GM12891 (cell line): ENCODE measurements around the gene MAPT.

Experiments
- DNase-seq: peaks from one replicate; pipeline ENCODE4 v3.0.0; 2011; ENCODE audit warnings: low spot score; ENCODE audit not compliant: insufficient read length
- FAIRE-seq: peaks from 2 replicates; lab custom pipeline; 2011; peaks lifted over from hg19 to GRCh38; lab: Jason Lieb, UNC
- PAX5 ChIP-seq: IDR thresholded peaks from 2 replicates; pipeline ENCODE4 v1.6.1; 2011; ENCODE audit warnings: low read length, moderate library complexity, mild to moderate bottlenecking; ENCODE audit not compliant: insufficient read depth, severe bottlenecking
- POLR2A ChIP-seq: IDR thresholded peaks from 2 replicates; pipeline ENCODE4 v1.6.1; 2011; ENCODE audit warnings: low read depth, low read length, control low read depth
- POLR2AphosphoS5 ChIP-seq: IDR thresholded peaks from 2 replicates; pipeline ENCODE4 v1.6.1; 2011; ENCODE audit warnings: low read depth, low read length, control low read depth
- POU2F2 ChIP-seq: IDR thresholded peaks from 2 replicates; pipeline ENCODE4 v1.6.1; 2011; ENCODE audit warnings: low read depth, mild to moderate bottlenecking, control low read depth, low read length, moderate library complexity
- SPI1 ChIP-seq: IDR thresholded peaks from 2 replicates; pipeline ENCODE4 v1.6.1; 2011; ENCODE audit warnings: low read depth, low read length, control low read depth
- TAF1 ChIP-seq: IDR thresholded peaks from 2 replicates; pipeline ENCODE4 v1.6.1; 2011; ENCODE audit warnings: low read depth, low read length, control low read depth

Gene MAPT

DNA sequence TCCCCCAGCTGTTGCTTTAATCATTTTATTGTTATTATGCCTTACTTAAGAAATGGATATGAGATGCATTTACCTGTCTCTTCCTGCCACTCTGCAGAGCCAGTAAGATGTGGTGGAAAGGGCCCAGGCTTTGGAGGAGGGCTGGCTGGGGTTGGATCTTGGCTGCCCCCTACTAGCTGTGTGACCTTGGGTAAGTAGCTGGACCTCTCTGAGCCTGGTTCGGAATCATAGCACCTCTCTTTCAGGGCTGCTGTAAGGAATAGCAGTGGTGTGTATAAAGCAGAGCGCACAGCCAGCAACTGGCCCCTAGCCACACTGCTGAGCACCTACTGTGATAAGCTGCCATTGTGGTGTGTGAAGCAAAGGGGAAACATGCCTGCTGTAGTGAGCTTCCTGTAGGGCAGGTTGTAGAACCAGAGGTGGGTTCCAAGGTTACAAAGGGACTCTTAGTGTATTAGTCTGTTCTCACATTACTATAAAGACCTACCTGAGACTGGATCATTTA lies 23.9 kb downstream of the MAPT start:
- TF ChIP-seq POU2F2 (no peak), POLR2A (no peak), TAF1 (no peak)
- FAIRE-seq (no peak), DNase-seq (no peak)

DNA sequence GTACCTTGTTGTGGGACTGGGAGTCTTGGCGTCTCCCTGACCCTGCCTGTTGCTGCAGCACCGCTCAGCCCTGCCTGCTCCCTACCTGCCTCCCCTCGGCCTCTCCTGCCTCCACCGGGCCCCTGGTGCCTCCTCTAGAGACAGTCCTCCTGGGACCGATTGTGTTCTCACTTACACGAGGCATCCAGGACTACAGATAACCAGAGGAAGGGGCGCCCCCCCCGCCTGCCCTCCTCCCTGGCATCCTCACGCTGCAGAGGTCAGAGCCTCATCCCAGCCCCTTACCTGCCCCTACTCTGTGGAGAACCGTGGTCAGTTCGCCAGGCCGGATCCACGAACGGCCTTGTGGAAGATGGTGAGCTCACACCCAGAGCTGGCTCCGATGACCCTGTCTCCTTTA lies 24.8 kb downstream of the MAPT start:
- FAIRE-seq (no peak), DNase-seq (no peak)
- TF ChIP-seq POU2F2 (no peak), SPI1 (no peak), POLR2AphosphoS5 (no peak), TAF1 (no peak), PAX5 (no peak), POLR2A (no peak)

DNA sequence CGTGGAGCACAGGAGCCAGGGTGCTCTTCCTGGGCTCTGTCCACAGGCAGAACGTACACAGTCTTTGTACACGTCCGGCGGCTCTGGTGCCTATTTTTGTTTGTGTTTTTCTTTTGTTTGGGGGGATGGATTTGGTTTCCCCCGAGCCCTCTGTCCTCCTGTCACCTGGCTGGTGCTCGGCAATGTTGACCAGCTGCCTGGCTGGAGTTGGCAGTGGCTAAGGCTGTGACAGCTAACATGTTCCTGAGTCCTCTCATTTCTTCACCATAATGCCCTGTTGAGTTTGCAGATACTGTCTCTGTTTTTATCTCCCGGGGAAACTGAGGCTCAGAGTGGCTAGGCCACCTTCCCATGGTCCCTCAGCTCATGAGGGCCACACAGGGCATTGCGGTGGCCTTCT lies 25.7 kb downstream of the MAPT start:
- no peak for FAIRE-seq
- TF ChIP-seq SPI1 (no peak), PAX5 (no peak), TAF1 (no peak), POLR2A (no peak), POLR2AphosphoS5 (no peak), POU2F2 (no peak)
- DNase-seq, result no peak

DNA sequence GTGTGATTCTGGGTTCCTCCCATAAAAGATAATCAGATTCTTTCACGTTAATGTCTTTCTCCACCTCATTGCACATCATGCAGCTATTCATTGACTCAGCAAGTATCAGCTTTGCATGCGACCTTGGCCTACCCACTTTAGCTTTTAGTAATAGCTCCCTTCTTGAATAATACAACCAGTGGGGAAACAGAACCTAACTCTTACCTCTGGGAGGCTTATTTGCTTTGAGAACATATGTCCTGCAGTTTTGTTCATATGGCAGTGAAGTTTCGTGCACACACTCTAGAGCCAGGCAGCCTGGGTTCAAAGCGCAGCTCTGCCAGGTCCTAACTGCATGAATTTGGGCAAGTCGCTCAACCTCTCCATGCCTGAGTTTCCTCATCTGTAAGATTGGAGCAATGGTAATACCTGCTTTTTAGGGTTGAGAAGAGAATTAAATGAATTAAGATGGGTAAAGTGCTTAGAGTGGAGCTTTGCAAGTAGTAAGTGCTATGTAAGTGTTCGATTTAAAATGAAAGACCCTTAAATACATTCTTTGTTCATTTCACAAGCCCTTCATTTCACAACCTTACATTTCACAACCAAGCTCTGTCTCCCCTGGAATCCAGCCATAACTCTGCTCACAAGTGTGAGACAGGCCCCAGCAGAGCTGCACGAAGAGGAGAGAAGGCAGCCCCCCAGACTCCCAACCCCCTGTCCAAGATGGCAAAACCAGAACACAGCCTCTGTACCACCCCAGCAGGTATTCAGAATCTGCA lies 29.3 kb downstream of the MAPT start:
- DNase-seq (no peak), FAIRE-seq (no peak)
- TF ChIP-seq POLR2AphosphoS5 (no peak), PAX5 (no peak), POLR2A (no peak), SPI1 (no peak), POU2F2 (no peak), TAF1 (no peak)

DNA sequence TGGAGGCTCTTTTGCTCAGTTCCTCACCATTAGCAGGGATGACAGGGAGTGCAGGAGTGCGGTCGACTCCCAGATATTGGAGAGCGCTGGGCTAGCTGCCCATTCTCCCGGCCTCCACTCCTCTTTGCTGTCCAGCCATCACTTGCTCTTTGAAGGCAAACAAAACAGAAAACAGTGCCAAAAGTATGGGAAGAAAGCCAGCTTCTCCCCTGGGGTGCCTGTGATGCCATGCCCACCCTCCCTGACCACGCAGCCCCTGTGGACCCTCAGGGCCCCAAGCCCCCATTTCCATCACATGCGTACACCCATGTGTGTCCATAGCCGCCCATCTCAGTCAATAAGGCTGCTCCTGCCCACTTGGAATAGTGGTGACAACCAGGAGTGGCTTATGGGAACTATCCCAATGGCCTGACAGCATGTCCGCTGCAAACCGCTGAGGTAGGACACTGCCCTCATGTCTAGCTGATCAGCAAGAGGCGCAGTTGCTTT lies 30.0 kb downstream of the MAPT start:
- FAIRE-seq (no peak), DNase-seq (no peak)
- TF ChIP-seq POLR2A, result no peak
- no peak for TF ChIP-seq POLR2AphosphoS5
- TF ChIP-seq POU2F2, result no peak
- no peak for TF ChIP-seq SPI1
- TF ChIP-seq PAX5, result no peak

DNA sequence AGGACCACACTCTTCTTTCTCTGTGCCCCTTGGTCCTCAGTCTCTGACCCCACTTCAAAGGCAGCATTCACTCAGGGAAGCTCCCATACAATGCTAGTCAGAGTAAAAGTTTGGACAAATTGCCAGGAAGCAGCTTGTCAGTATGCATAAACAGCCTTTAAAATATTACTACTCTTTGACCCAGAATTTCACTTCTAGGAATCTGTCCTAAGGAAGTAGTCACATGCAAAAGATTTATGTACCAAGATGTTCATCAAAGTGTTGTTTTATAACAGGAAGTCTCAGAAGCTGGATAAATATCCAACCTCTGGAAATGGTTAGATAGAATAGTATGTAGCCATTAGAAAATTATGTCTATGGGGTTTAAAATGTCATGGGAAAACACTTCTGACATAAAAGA lies 31.0 kb downstream of the MAPT start:
- FAIRE-seq (no peak), DNase-seq (no peak)
- TF ChIP-seq POU2F2 (no peak), POLR2A (no peak), TAF1 (no peak), POLR2AphosphoS5 (no peak), SPI1 (no peak), PAX5 (no peak)

DNA sequence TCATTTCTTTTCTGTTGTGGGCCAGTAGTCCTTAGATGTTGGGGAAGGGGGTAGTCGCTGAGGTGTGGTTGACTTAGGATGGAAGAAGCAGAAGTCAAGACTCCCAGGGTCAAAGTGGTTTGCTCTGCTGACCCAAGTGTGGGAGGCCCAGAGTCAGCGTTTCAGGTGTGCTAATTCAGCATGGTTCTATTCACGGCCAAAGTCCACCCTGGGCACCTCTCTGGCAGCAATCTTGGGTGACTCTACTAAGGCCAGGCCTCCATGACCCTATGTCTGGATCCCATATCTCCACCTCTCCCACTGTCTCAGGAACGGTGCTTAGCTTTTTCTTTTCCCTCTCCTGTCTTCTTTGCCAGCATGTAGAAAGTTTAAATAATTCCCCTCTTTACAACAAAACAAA lies 32.9 kb downstream of the MAPT start:
- FAIRE-seq (no peak), DNase-seq (no peak)
- TF ChIP-seq SPI1, result no peak
- TF ChIP-seq PAX5, result no peak
- TF ChIP-seq POLR2AphosphoS5, result no peak
- no peak for TF ChIP-seq TAF1
- TF ChIP-seq POLR2A, result no peak
- no peak for TF ChIP-seq POU2F2

DNA sequence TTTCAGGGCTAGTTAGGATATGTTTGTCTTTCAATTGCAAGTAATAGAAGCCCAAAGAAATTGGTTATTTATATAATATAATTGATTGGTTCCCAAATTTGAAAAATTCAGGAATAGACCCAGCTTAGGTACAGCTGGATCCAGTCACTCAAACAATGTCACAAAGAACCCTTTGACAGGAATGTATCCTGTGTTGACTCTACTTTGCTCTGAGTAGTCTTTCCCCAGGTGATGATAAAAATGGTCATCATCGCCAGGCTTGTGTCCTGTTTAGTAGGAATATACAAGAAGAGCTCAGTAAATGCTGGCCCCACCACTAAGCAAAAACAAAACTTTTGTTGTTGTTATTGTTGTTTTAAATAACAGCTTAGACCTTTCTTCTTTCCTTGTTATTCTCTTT lies 35.0 kb downstream of the MAPT start:
- DNase-seq (no peak), FAIRE-seq (no peak)
- TF ChIP-seq PAX5, result no peak
- TF ChIP-seq POLR2A, result no peak
- no peak for TF ChIP-seq TAF1
- TF ChIP-seq POU2F2, result no peak
- no peak for TF ChIP-seq POLR2AphosphoS5
- no peak for TF ChIP-seq SPI1

DNA sequence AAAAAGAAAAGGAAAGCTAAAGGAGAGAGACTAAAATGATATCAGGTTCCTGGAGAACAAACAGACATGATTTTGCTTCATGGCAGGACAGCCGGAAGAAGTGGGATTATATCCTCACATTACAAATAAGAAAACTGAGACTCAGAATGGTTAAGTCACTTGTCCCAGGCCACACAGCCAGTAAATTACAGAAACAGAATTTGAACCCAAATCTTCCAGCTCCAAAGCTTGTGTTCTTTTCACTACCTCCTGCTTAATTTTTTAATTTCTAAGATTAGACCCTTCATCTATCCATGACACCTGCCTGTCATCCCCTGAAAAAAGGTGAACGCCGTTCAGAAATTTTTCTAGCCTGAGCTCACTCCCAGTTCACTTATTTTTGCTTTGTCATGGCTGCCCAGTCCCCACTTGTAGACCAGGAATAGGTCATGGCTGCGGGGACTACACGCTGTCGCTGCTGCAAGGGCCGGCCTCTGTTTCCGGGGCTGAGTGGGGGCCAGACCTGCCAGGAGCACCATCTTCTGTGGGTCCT lies 36.1 kb downstream of the MAPT start:
- FAIRE-seq, result no peak
- DNase-seq, result no peak
- TF ChIP-seq PAX5, result no peak
- TF ChIP-seq SPI1, result no peak

DNA sequence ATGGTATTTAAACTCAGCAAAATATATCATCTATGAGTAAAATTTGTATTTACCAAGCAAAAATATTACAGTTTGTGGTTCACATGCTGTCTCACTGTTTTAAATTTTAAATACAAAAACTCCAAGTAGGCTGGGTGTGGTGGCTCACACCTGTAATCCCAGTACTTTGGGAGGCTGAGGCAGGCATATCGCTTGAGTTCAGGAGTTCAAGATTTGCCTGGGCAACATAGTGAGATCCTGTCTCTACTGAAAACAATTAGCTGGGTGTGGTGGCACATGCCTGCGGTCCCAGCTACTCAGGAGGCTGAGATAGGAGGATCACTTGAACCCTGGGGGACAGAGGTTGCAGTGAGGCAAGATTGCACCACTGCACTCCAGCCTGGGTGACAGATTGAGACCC lies 37.3 kb downstream of the MAPT start:
- FAIRE-seq, result no peak
- no peak for DNase-seq
- no peak for TF ChIP-seq PAX5
- TF ChIP-seq POLR2A, result no peak
- TF ChIP-seq TAF1, result no peak
- no peak for TF ChIP-seq POLR2AphosphoS5
- TF ChIP-seq POU2F2, result no peak
- TF ChIP-seq SPI1, result no peak
